Measurements from ENCODE around the gene UROC1. TPM values are rescaled to one million over a fixed set of nuclear protein-coding genes. Genes with fewer than 3 reads are reported as not detected.

Gene UROC1
- total RNA-seq, 3 donors from 2014 or later = not detected

- Histone ChIP-seq H3K4me1 (ENCODE audit: low read depth) (no peaks in the 10 kb centered on the region), H3K4me3 (no peak overlapping the region), H3K36me3 (ENCODE audit: low read depth) (no peaks in the 10 kb centered on the region), H3K9me3 (no peaks in the 10 kb centered on the region)
- no peak for TF ChIP-seq CTCF (IDR thresholded peaks at IDR 0.05)
- no peak for ATAC-seq
- intact Hi-C loops (cut with DNase I, micrococcal nuclease) = no loop called here
- DNase-seq = peak in 1 of 3 donors; percentile 0
These were observed 39.3 kb upstream of the UROC1 start for GRCh38 chr3:126556637-126557414.

- no peaks in the 10 kb centered on the region for H3K4me1 ChIP-seq (ENCODE audit: low read depth)
- no peak overlapping the region for H3K4me3 ChIP-seq
- intact Hi-C loops (cut with DNase I, micrococcal nuclease) = no loop called here
- TF ChIP-seq CTCF (IDR thresholded peaks at IDR 0.05) = no peak
- H3K9me3 ChIP-seq = no peaks in the 10 kb centered on the region
- no peaks in the 10 kb centered on the region for H3K36me3 ChIP-seq (ENCODE audit: low read depth)
- ATAC-seq (no peak), DNase-seq (peak in 1 of 3 donors; percentile 0)
These were observed 38.4 kb upstream of the UROC1 start for GRCh38 chr3:126555795-126556636.

GRCh38 chr3:126554560-126555525 lies 37.3 kb upstream of the UROC1 start:
- ATAC-seq (no peak), DNase-seq (peak in 1 of 3 donors; percentile 0)
- Histone ChIP-seq H3K4me3 (no peak overlapping the region), H3K36me3 (ENCODE audit: low read depth) (no peaks in the 10 kb centered on the region), H3K9me3 (no peaks in the 10 kb centered on the region), H3K4me1 (ENCODE audit: low read depth) (no peaks in the 10 kb centered on the region)
- no peak for TF ChIP-seq CTCF (IDR thresholded peaks at IDR 0.05)
- intact Hi-C loops (cut with DNase I, micrococcal nuclease) = no loop called here

GRCh38 chr3:126553284-126554084 lies 35.9 kb upstream of the UROC1 start:
- intact Hi-C loops (cut with DNase I, micrococcal nuclease) = no loop called here
- no peaks in the 10 kb centered on the region for H3K9me3 ChIP-seq
- H3K4me3 ChIP-seq = no peak overlapping the region
- H3K4me1 ChIP-seq (ENCODE audit: low read depth) = no peaks in the 10 kb centered on the region
- no peak for ATAC-seq
- no peak for TF ChIP-seq CTCF (IDR thresholded peaks at IDR 0.05)
- no peaks in the 10 kb centered on the region for H3K36me3 ChIP-seq (ENCODE audit: low read depth)
- DNase-seq = peak in 1 of 3 donors; percentile 0

Data from mucosa of descending colon (tissue), 3 donors.